ENCODE results near the gene P2RY2. TPM values are rescaled to one million over a fixed set of nuclear protein-coding genes. Genes with fewer than 3 reads are reported as not detected.

Gene P2RY2
- total RNA-seq, 1 donor from 2014 or later = 3.1 TPM

DNA sequence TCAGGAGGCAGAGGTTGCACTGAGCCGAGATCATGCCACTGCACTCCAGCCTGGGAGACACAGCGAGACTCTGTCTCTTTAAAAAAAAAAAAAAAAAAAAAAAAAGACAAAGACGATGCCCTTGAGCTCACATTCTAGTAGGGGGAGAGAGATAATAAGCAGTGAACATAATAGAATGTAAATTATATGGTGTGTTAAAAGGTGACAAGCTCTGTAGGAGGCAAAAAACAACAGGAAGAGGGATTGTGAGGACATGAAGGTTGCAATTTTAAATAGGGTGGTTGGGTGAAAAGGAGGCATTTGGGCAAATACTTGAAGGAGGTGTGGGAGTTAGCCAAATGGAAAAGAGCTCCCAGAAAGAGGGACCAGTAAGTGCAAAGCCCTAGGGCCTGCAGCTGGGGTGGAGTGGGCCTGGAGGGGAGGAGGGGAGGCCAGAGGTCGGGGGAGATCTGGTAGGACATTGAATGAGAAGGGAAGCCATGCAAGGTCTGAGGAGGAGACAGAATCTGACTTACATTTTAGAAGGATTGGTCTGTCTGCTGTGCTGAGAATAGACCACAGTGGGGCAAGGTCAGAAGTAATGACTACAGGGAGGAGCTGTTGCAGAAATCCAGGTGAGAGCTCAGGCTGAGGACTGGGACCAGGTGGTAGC is 26.6 kb downstream of the P2RY2 start:
- no peak for DNase-seq

DNA sequence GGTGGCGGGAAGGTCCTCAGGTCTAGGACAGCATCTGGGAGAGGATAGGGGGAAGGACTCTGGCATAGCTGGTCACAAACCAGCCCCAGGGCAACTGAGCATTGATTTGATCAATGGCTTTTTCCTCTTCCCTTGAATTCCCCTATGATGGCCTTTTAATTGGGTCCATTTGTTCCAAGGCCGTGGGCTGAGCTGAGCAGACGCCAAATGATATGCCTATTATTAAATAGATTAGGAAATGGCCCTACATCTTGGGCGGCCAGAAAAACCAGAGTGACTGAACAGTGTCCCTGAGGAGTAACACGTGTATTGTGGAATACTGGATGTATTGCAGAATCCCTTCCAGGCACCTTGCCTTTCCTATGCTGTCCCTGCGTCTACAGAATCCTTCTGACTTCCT is 27.4 kb downstream of the P2RY2 start:
- DNase-seq = no peak

DNA sequence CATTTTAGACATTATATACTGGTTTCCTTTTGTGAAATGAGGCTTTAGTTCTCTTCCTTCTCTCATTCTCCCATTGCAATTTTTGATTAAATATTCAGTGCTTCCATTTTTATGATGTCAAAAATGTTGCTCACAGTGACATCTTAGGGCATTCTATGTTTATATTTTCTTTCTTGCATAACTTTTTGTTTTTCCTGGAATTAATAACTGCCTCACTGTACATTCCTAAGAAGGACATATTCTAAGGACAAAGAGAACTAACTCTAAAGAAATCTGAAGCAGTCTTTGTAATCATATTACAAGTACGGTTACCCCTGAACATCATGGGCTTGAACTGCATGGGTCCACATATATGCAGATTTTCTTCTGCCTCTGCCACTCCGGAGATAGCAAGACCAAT is 28.2 kb downstream of the P2RY2 start:
- no peak for DNase-seq

DNA sequence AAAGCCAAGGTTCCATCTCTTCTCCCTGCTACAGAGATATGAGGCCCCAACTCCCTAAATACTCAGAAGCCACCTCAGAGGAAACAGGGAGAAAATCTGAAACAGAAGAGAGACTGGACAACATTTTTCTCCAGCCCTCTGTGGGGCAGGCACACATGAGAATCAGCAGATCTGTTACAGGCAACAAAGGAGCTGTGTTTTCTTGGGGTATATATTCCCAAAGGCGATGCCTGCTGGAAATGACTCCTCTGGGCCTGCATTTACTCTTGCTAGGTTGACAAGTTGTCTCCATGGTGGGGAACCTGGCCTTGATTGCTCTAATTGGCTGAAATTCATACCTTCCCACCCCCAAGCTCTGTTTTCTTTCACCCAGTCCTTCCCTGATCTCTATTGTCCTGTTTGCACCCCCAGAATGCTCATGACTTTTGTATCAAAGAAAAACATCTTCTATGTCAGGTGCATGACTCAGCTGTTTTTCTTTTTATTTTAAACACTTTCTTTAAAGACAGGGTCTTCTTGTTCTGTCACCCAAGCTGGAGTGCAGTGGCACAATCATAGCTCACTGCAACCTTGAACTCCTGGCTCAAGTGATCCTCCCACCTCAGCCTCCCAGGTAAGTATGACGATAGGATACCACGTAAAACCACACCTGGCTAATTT is 30.6 kb downstream of the P2RY2 start:
- no peak for DNase-seq

DNA sequence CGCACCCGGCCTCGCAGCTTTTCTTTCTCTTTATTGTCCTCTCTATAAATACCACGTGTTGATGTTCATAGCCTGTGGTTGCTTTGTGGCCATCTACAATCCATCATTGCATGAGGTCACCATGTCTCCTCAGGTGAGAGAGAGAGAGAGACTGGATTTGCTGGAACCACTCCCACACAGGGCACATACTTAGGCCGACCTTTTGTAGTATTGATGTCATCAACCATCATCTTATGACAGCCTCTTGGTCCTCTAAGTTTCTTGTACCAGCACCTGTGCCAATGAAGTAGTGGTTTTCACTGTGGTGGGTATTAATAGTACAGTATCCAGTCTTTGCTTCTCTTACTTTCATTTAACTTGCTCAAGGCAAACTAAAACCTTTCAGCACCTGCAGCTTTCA is 31.2 kb downstream of the P2RY2 start:
- DNase-seq = no peak

DNA sequence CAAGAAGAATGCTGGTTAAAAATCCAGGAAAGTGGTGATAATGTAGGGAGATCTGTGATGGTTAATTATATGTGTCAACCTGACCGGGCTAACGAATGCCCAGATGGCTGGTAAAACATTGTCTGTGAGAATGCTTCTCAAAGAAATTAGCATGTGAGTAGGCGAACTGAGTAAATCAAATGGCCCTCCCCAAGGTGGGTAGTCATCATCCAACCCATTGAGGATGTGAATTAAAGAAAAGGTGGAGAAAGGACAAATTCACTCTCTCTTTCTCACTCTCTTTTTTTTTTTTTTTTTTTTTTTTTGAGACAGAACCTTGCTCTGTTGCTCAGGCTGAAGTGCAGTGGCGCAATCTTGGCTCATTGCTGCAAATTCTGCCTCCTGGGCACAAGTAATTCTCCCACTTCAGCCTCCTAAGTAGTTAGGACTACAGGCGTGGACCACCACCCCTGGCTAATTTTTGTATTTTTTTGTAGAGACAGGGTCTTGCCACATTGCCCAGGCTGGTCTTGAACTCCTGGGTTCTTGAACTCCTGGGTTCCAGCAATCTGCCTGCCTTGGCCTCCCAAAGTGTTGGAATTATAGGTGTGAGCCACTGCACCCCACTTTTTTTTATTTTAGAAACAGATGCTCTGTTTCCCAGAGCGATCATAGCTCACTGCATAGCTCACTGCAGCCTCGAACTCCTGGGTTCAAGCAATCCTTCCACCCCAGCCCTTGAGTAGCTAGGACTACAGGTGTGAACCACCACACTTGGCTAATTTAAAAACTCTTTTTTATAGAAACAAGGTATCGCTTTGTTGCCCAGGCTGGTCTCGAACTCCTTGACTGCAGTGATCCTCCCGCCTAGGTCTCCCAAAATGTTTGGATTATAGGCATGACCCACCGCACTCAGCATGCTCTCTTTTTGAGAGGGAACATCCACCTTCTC is 32.0 kb downstream of the P2RY2 start:
- DNase-seq = no peak

DNA sequence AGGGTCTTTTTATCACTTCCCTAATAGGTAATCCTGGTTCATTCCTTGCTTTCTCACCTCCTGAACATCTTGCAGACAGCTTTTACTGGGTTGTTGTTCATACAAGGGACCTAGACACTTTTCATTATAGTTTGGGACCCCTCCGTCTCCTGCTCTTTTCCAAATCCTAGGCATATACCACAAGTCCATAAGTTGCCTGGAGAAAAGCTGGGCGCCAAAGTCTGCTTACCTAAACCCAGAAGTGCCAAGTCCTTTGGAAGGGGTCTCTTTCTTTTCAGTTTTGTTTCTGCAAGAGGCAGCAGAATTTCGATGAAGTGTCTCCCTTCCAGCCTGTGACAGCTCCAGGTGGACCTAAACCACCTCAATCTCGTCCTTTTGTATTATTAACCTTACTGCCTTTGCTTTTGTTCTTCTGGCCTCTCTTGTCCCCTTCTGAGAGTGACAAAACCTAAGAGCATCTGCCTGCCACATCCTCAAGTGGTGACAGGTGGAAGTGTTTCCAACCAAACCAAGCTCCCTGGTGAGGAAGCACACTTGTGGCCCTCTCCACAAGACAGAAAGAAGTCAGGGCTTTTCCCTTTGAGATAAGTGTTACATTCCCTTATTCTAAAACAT is 34.6 kb downstream of the P2RY2 start:
- DNase-seq = no peak

DNA sequence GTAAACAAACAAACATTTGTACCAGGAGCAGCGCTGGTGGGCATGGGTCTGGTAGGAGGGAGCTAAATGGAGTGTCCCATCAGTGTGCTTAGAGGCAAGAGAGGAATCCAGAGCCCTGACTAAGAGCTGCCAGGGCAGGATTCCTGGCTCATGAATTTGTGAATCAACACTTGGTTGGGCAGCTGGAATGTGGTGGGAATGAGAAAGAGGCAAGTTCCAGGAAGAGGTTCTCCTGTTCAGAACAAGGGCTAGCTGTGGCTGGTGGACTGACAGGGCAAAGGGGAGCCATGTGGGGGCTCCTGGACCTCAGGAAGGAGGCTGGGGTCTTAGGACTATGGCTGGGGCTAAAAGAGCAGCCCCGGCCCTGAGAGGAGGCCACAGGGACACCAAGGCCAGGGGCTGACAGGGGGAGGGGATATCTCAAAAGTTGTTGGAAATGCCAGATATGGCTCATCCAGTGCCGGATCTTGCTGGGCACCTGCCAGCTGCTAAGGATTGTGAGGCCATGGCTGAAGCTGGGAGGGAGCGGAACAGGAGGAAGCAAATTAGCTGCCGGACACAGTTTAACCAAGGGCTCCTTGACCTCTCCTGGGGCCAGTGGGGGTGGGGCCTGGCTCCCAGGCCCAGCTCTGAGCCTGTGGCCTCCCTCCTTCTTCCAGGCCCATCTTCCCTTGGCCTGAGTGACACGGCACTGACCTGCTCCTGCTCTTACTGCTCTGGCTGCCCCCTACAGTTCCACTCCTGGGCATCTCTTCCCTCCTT is 39.4 kb downstream of the P2RY2 start:
- DNase-seq = no peak

DNA sequence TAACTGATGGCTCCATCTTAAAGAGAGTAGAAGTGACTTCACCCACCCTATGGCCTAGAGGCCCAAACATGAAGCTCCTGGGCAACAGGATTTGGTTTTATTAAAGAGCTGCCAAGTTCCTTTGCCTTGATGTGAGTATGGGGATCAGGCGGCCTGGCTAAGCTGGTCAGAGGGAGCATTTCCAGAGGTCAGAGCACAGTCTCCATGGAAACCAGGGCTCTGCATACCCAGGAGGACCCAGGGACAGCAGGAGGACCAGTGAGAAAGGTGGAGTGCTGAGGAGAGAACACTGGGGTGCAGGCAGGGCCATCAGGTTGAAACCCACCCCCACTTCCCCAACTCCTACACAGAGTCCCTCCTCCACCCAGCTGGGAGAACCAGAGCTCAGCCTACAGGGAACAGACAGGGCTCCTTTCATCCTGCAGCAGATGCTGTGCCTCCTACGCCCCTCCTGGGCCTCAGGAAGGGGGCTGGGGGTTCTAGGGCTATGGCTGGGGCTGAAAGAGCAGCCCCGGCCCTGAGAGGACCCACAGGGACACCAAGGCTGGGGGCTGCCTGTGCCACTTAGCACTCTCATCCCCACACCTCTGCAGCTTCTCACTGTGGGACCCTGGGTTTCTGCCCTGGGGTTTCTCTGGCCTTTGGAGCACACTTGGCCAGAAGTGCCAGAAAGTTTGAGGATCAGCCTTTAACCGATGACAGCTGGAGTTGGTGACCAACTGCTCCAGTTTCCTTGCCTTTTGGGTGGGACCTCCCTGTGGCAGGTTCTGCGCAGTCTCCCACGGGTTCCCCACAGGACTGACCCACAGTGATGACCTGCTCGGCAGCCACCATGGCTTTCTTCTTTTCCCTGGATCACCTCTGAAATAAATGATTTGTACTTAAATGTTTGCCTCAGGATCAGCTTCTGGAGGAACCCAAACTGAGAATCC is 40.3 kb downstream of the P2RY2 start:
- DNase-seq = no peak

DNA sequence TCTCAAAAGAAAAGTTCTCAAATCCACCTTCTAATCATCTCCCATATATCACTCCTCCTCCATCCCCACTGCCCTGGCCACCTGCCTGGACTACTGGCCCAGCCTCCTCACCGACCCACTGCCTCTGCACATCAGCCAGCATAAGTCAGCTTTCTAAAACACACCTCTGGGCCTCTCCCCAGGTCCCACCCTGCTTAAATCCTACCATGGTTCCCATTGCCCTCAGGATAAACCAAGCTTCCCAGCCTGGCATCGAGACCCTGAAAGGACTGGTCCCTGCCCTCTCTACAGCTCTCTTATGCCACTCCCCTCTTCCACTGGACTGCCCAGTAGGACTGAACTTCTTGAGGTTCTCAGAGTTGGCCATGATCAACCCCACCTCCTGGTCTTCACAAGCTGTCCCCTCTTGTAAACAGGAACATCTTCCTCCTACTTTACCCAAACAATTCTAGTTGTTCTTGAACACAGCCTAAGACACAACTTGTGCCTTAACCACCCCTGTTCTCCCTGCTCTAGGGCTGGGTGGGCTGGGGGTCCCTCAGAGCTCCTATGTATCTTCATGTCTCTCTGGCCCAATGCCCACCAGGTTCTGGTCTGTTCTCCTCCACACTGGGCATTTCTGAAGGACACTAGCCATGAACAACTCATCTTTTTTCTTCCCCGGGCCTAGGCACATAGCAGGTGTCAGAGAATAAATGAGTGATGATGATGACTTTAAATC is 41.5 kb downstream of the P2RY2 start:
- no peak for DNase-seq

DNA sequence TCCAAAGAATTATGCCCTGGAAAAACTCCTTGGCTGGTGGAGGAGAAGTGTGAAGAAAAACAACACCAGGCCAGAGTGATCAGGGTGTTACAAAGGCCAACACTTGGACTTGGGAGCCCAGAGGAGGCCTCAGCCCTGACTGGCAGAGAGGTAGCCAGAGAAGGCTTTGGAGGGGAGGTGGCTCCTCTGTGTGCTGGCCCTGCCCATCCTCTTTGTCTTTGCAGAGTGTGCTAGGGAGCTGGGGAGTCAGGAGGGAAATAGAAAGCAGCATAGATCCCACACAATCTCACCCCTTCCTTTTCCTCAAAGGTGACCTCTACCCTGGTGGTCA is 42.0 kb downstream of the P2RY2 start:
- no peak for DNase-seq

DNA sequence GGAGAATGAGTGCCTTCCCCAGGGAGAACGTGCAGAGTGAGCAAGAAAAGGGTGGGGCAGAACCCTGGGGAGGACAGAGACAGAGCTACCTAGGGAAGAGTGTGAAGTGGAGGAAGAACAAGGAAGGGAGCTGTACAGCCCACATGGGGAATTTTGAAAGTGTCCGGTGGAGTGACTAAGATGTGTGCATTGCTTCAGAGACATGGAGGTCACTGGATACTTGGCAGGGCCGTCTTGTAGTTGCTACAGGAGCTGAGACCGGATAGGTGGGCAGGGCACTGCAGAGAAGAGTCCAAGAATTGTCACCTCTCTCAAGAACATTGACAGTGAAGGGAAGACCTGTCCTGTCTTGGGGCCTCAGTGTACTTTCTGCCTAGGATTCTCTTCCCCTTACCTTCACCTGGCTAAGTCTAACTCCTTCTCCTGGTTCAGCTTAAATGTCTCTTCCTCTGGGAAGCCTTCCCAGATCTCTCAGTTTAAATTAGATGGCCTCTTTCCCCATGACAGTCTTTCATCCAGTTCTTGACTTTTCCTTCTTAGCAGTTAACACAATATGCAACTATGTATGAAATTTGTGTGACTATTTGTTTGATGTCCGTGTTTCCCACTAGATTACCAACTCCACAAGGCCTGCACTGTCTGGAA is 44.9 kb downstream of the P2RY2 start:
- no peak for DNase-seq

DNA sequence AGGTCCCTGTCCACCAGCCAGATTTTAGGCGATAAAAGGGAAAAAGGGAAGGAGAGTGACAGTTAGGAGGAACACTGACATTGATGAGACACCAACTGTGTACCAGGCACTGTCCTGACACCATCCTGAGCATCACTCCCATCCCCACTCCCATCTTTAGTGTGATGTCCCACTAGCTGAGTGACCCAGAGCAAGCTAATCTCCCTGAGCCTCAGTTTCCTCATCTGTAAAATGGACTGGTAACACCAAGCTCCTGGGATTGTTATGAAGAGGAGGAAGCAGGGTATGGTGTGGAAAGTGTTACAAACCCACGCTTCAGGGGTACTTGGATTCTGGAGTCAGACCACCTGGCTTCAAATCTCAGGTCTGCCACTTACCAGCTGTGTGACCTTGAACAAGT is 45.6 kb downstream of the P2RY2 start:
- no peak for DNase-seq

DNA sequence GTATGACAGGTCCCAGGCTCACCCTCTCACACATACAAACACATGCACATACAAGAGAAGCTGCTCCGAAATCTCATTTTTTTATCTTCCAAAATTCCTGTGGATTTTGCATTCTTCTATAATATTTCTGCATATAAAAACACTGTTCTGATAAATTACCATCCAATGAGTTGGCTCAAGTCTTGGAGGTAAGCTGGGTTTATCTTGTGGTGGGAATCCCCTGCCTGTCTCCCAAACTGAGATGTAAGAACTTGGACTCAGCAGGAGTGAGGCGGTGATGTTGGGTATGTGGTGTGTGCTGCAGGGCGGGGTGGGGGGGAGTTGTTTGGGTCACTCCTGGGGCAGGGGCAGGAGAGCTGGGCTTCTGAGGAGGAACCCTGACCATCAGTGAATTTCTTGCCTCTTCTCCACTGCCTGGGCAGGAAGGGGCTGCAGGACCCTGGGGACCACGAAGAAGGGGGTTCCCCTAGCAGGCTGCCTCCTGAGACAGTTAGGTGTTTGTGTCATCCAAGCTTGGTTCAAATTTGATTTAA is 47.3 kb downstream of the P2RY2 start:
- no peak for DNase-seq

DNA sequence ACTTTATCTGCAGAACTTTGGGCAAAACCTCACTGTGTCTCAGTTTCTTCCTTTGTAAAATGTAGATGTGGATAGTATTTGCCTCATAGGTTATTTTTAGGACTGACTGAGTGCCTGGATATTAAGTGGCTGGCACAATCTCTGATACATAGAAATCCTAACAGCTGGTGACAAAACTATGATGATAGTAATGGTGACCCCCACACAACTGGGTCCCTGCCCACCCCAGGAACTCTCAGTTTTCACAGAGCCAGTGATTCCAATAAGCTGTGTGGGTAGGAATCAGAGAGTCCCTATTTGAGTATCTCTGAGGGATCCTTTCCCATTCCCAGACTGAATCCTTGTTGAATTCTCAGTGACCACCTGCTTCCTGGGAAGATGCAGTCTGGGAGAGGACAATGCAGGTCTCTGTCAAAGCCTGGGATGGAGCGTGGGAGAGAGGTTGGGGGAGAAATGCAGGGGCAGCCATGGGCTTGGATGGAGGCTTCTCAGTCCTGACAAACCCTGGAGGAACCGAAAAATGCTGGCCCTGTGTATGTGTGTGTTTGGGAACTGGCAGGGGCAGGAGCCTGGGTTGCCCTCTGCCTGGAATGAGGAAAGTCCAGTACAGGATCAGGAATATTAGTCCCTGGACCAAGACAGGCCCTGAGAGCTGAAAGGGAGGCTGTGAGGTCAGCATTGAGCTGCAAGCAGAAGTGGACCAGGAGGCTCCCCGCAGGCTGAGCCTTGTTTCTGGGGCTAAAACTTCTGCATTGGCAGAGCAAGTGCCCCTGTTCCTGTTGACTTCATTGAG is 48.0 kb downstream of the P2RY2 start:
- no peak for DNase-seq

DNA sequence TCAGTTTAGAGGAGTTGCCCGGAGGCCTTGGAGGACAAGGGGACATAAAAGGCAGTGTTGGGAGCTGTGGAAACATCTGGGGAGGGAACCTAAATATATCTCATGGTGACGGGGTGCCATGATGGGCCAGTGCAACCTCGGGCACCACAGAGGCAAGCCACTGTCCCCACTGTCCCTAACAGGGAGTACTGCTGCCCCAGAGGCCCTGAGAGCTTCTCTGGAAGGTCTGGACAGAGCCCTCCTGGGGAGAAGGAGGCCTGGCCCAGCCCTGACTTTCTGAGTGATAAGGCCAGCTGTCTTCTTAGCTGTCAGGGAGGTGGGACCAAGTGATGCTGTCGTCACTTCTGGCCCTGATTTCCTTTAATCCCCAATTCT is 48.6 kb downstream of the P2RY2 start:
- DNase-seq = no peak

DNA sequence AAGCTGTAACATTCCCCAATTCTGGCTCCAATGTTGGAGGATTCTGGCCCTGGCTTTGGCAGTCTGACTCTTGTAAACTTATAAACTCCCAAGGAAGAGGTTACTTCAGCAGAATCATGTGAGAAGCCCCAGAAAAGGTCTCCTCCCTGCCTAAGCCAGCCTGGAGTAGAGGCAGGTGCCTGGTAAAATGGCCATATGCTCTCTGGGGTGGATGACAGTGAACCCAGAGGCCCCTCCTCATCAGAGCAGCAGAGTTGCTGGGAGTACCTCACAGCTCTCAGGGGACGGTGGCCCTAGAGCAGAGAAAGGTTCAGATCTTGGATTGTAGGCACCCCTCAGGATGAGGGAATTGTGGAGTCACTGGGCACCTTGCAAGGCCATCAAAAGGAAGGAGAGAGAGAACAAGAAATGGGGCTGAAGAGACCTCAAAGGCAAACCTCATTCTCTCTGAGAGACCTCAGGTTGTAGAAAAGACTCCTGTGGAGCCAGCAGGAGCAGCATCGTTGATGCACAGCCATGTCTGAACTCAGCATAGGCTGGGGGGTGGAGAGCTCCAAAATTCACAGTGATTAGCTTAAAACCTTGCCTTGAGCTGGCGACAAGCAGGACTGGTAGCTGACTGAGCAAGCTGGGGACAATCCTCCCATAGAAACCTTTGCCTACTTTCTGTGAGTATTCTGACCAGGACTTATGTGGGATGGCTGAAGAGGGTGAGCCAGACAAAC is 49.2 kb downstream of the P2RY2 start:
- DNase-seq = no peak

DNA sequence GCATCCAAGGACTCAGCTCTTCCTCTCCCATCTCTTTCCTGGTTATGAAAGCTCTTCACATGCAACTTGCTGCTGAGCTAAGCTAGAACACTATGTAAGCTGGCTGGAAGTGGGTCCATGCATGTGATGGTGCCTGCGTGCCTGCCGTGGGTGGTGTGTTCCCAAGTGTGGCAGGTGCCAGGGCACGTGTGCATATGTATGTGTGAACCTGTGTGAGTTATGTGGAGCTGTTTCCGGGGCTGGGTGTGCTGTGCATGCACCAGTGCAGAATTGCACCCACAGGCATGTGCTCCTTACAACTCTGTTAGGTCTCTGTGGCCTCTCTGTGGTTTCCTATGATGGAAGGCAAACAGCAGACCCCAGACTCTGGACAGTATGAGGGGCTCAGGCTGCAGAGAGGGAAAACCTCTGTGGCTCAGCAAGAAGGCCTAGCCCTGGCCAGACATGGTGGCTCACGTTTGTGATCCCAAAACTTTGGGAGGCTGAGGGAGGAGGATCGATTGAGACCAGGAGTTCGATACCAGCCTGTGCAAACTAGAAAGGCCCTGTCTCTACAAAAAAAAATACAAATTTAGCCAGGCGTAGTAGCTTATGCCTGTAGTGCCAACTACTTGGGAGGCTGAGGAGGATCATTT is 49.9 kb downstream of the P2RY2 start:
- no peak for DNase-seq

Data from skin of body (tissue), 2 donors.